HepG2 (cell line): ENCODE measurements around the gene MYO1C. TPM values are rescaled to one million over a fixed set of nuclear protein-coding genes. Genes with fewer than 3 reads are reported as not detected.

ENCODE experiments used
- CREB1 ChIP-seq, 2 experiments: fragments of 450-650 bp in 1 of 2; IDR thresholded peaks; 2 replicates each; pipeline ENCODE4 v1.6.1; 2016 to 2017; ENCODE audit warnings: control low read depth in 1 of 2, mild to moderate bottlenecking in 1 of 2, missing compliant biosample characterization in 1 of 2, missing genetic modification characterization in 1 of 2
- HOXA3 ChIP-seq: sonication (generic); formaldehyde crosslinking; IDR thresholded peaks from 2 replicates; pipeline ENCODE4 v1.5.0; 2020; ENCODE audit warnings: missing genetic modification reagents
- KDM1A ChIP-seq: IDR thresholded peaks from 2 replicates; pipeline ENCODE4 v1.6.1; 2016; ENCODE audit warnings: missing compliant biosample characterization
- MED1 ChIP-seq: sonication (generic); formaldehyde crosslinking; IDR thresholded peaks from 2 replicates; pipeline ENCODE4 v1.4.0; 2020; ENCODE audit warnings: missing genetic modification reagents
- NCOR1 ChIP-seq: fragments of 200-600 bp; sonication (generic); IDR thresholded peaks from 2 replicates; pipeline ENCODE4 v1.7.0; 2017; ENCODE audit warnings: antibody characterized with exemption, low read length, borderline replicate concordance
- NR3C1 ChIP-seq: sonication (generic); formaldehyde crosslinking; IDR thresholded peaks from 2 replicates; pipeline ENCODE4 v1.4.0; 2020; ENCODE audit warnings: missing genetic modification reagents
- PPARG ChIP-seq: conservative IDR thresholded peaks from 2 replicates; pipeline ENCODE4 v1.6.1; 2016; ENCODE audit warnings: missing biosample characterization, missing genetic modification reagents
- RCOR2 ChIP-seq: IDR thresholded peaks from 2 replicates; pipeline ENCODE4 v1.6.1; 2016; ENCODE audit warnings: missing biosample characterization, missing genetic modification reagents
- SOX13 ChIP-seq, 3 experiments: fragments of 450-650 bp in 1 of 3; sonication (generic) in 1 of 3; formaldehyde crosslinking in 1 of 3; IDR thresholded peaks in 2 of 3; conservative IDR thresholded peaks in 1 of 3; 2 replicates each; pipeline versions ENCODE4 v1.5.0 to v1.6.1; 2016 to 2020; ENCODE audit warnings: antibody characterized with exemption in 1 of 3, mild to moderate bottlenecking in 1 of 3, missing compliant biosample characterization in 1 of 3, missing genetic modification reagents in 1 of 3, moderate library complexity in 1 of 3
- TARDBP ChIP-seq: sonication (generic); formaldehyde crosslinking; IDR thresholded peaks from 2 replicates; pipeline ENCODE4 v1.8.0; 2022; ENCODE audit warnings: mild to moderate bottlenecking, missing genetic modification reagents
- TCF7L2 ChIP-seq: IDR thresholded peaks from 2 replicates; pipeline ENCODE4 v1.6.1; 2011; ENCODE audit warnings: mild to moderate bottlenecking, low read depth, low read length, moderate library complexity
- THAP11 ChIP-seq: IDR thresholded peaks from 2 replicates; pipeline ENCODE4 v1.6.1; 2016; ENCODE audit warnings: missing biosample characterization, missing genetic modification reagents
- ZBTB42 ChIP-seq: sonication (generic); formaldehyde crosslinking; IDR thresholded peaks from 2 replicates; pipeline ENCODE4 v1.5.0; 2020; ENCODE audit warnings: mild to moderate bottlenecking, missing genetic modification reagents
- ZKSCAN1 ChIP-seq: fragments of 150-350 bp; IDR thresholded peaks from 2 replicates; pipeline ENCODE4 v1.6.1; 2014; ENCODE audit warnings: low read length
- ZMYM2 ChIP-seq: sonication (generic); formaldehyde crosslinking; IDR thresholded peaks from 2 replicates; pipeline ENCODE4 v1.8.0; 2022; ENCODE audit warnings: mild to moderate bottlenecking, missing genetic modification reagents
- ZNF547 ChIP-seq: sonication (generic); formaldehyde crosslinking; IDR thresholded peaks from 2 replicates; pipeline ENCODE4 v1.5.1; 2020; ENCODE audit warnings: mild to moderate bottlenecking, missing genetic modification reagents
- ZNF879 ChIP-seq: sonication (generic); formaldehyde crosslinking; IDR thresholded peaks from 2 replicates; pipeline ENCODE4 v1.8.1; 2023; ENCODE audit warnings: missing genetic modification reagents
- polyA plus RNA-seq, 8 experiments: library from polyadenylated mRNA; depleted of rRNA in 3 of 8; stranded (reverse) in 7 of 8; unstranded in 1 of 8; fragments of >200 nt; fragmentation: Illumina TruSeq in 4 of 8; extraction: Trizol in 4 of 8; gene quantifications; 2 replicates each; pipeline versions ENCODE4 v1.2.1 to v1.2.3, GENCODE V29; 2011 to 2016; ENCODE audit warnings: low read depth in 4 of 8, missing spikeins in 1 of 8, mixed read lengths in 1 of 8; ENCODE audit not compliant: insufficient read depth in 1 of 8
- total RNA-seq, 5 experiments: library from RNA; depleted of rRNA; stranded (reverse); fragments of >200 nt; fragmentation: Illumina TruSeq; extraction: Trizol; gene quantifications; 2 replicates each; pipeline ENCODE4 v1.2.3, GENCODE V29; 2016; ENCODE audit warnings: low read depth in 1 of 5
- TF ChIP-seq, protein P1 (sequence below): sonication (generic); formaldehyde crosslinking; IDR thresholded peaks from 2 replicates; pipeline ENCODE4 v1.5.1; 2020; ENCODE audit warnings: mild to moderate bottlenecking, missing genetic modification reagents
- TF ChIP-seq, protein P2 (sequence below): IDR thresholded peaks from 2 replicates; pipeline ENCODE4 v1.6.1; 2016; ENCODE audit warnings: mild to moderate bottlenecking, missing biosample characterization, missing genetic modification reagents
- TF ChIP-seq, protein P3 (sequence below), 2 experiments: sonication (generic) in 1 of 2; formaldehyde crosslinking in 1 of 2; IDR thresholded peaks; 2 replicates each; pipeline versions ENCODE4 v1.4.0 to v1.6.1; 2018 to 2020; ENCODE audit warnings: missing genetic modification reagents in 2 of 2, borderline replicate concordance in 1 of 2, low read depth in 1 of 2, mild to moderate bottlenecking in 1 of 2, missing biosample characterization in 1 of 2
- TF ChIP-seq, protein P4 (sequence below): sonication (generic); formaldehyde crosslinking; IDR thresholded peaks from 2 replicates; pipeline ENCODE4 v1.5.0; 2020; ENCODE audit warnings: missing genetic modification reagents, mild to moderate bottlenecking, borderline replicate concordance

The MYO1C gene
- total and polyA plus RNA-seq, 2 of the 13 experiments (the other 11 are each of a cell fraction or from before 2014, with no cell fraction given): 22.7 to 40.8 TPM

DNA sequence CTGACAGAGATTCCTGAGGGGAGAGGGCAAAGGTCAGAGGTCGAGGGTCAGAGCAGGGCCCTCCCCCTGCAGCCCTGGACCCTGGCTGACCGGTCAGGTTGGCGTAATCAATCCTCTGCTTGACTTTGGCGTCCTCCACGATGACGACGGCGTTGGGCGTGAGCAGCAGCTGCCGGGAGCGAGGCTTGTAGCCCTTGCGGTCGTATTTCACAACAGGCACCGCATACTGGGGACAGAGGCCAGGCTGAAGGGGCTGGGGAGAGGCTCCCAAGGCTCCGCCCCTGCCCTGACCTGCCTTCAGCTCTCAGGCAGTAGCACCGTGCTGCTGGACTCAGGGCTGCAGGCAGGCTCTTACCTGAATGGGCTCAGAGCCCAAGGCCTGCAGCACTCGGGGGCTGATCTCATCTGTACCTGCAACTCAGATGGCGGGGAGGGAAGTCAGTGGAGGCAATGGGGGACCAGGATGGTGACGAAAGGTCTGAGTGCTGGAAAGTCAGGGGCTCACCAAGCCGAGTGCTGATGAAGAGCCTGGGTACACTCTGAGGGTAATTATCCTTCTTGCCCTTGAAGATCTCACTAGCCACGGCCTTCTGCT, 24.5 kb downstream of the MYO1C start (continued):
- TF ChIP-seq SOX13 (IDR thresholded peaks at IDR 0.05): no peak
- TF ChIP-seq SOX13 (CRISPR knock-in tag; conservative IDR thresholded peaks at IDR 0.05 in 1 of 2, IDR thresholded peaks at IDR 0.05 in 1 of 2): peak in 1 of 2 experiments; percentile 59; a peak in 1 of 4 replicates
- TF ChIP-seq HOXA3: peak; percentile 97
- TF ChIP-seq, protein P1, sequence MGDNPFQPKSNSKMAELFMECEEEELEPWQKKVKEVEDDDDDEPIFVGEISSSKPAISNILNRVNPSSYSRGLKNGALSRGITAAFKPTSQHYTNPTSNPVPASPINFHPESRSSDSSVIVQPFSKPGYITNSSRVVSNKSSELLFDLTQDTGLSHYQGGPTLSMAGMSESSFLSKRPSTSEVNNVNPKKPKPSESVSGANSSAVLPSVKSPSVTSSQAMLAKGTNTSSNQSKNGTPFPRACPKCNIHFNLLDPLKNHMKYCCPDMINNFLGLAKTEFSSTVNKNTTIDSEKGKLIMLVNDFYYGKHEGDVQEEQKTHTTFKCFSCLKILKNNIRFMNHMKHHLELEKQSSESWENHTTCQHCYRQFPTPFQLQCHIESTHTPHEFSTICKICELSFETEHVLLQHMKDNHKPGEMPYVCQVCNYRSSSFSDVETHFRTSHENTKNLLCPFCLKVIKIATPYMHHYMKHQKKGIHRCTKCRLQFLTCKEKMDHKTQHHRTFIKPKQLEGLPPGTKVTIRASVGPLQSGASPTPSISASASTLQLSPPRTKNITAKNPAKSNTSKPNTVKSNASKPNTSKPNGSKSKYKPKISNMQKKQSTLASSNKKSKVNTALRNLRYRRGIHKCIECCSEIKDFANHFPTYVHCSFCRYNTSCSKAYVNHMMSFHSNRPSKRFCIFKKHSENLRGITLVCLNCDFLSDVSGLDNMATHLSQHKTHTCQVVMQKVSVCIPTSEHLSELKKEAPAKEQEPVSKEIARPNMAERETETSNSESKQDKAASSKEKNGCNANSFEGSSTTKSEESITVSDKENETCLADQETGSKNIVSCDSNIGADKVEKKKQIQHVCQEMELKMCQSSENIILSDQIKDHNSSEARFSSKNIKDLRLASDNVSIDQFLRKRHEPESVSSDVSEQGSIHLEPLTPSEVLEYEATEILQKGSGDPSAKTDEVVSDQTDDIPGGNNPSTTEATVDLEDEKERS (CRISPR knock-in tag): 0 out of 2 replicates have a peak, but pooled peaks have one; percentile 46
- TF ChIP-seq ZMYM2: 0 out of 2 replicates have a peak, but pooled peaks have one; percentile 49
- no peak for TF ChIP-seq KDM1A (CRISPR knock-in tag)
- TF ChIP-seq ZNF879: no peak
- no peak for TF ChIP-seq ZBTB42 (CRISPR knock-in tag)
- TF ChIP-seq, protein P2, sequence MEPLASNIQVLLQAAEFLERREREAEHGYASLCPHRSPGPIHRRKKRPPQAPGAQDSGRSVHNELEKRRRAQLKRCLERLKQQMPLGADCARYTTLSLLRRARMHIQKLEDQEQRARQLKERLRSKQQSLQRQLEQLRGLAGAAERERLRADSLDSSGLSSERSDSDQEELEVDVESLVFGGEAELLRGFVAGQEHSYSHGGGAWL (CRISPR knock-in tag): no peak
- TF ChIP-seq, protein P3, sequence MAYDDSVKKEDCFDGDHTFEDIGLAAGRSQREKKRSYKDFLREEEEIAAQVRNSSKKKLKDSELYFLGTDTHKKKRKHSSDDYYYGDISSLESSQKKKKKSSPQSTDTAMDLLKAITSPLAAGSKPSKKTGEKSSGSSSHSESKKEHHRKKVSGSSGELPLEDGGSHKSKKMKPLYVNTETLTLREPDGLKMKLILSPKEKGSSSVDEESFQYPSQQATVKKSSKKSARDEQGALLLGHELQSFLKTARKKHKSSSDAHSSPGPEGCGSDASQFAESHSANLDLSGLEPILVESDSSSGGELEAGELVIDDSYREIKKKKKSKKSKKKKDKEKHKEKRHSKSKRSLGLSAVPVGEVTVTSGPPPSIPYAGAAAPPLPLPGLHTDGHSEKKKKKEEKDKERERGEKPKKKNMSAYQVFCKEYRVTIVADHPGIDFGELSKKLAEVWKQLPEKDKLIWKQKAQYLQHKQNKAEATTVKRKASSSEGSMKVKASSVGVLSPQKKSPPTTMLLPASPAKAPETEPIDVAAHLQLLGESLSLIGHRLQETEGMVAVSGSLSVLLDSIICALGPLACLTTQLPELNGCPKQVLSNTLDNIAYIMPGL (CRISPR knock-in tag; IDR thresholded peaks at IDR 0.05; ENCODE audit: borderline replicate concordance in 1 of 2, low read depth in 1 of 2): peak in 1 of 2 experiments; percentile 64; a peak in 2 of 4 replicates
- TF ChIP-seq TCF7L2: no peak
- TF ChIP-seq TARDBP (CRISPR knock-in tag): peak; percentile 66; the same call in 1 of the 2 replicates
- peak; percentile 27; the same call in 1 of the 2 replicates for TF ChIP-seq RCOR2 (CRISPR knock-in tag)
- TF ChIP-seq NR3C1: no peak
- TF ChIP-seq, protein P4, sequence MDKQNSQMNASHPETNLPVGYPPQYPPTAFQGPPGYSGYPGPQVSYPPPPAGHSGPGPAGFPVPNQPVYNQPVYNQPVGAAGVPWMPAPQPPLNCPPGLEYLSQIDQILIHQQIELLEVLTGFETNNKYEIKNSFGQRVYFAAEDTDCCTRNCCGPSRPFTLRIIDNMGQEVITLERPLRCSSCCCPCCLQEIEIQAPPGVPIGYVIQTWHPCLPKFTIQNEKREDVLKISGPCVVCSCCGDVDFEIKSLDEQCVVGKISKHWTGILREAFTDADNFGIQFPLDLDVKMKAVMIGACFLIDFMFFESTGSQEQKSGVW: no peak
- peak; percentile 46; the same call in 1 of the 2 replicates for TF ChIP-seq PPARG
- peak; percentile 83 for TF ChIP-seq CREB1 (IDR thresholded peaks at IDR 0.05)
- peak; percentile 49; the same call in 1 of the 2 replicates for TF ChIP-seq CREB1 (CRISPR knock-in tag; IDR thresholded peaks at IDR 0.05)
- 0 out of 2 replicates have a peak, but pooled peaks have one; percentile 45 for TF ChIP-seq ZNF547 (CRISPR knock-in tag)
- peak; percentile 74 for TF ChIP-seq THAP11 (CRISPR knock-in tag)
- peak; percentile 80; the same call in 1 of the 2 replicates for TF ChIP-seq NCOR1
- TF ChIP-seq ZKSCAN1: no peak
- peak; percentile 86 for TF ChIP-seq MED1
